ENCODE results near the gene TCAF1.
"Not testable (repeated sequence)": the region's sequence is repeated elsewhere in the genome, so short reads cannot be mapped to it uniquely, and the experiment has no call there.

Gene TCAF1

DNA sequence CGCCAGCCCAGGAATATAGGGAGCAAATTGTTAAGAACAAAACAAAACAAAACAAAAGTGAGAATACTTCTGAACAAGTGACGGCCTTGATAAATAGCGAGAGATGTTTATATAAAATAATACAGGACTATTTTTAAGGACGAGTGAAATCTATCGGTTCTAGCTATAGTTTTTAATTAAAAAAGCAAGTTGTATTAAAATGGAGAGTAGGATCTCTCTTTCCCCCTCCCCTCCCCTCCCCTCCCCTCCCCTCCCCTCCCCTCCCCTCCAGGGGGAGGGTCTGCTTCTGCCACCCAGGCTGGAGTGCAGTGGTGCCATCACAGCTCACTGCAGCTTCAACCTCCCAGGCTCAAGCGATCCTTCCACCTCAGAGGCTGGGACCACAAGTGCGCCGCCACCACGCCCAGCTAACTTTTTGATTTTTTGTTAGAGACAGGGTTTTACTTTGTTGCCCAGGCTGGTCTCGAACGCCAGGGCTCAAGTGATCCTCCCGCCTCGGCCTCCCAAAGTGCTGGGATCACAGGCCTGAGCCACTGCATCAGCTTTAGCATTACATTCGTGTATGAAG is 440 bp upstream of the TCAF1 start:
- no peak for DNase-seq (ENCODE audit: low read depth)

DNA sequence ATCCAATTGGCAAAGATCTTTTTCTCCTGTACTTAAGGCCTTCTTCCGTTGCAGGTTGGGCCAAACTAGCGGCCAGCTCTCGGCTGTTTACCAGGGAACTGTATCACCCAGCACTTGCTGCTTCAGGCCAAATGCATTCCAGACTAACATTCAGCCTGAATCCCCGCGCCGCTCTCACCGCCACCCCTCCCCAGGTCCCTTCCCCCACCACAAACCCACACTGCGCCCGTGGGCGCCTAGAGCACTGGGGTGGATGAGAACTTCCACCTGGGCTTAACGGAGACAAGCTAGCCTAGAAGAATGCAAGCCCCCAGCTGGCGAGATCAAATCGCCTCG is 676 bp downstream of the TCAF1 start:
- peak; percentile 7 for DNase-seq (ENCODE audit: low read depth)

DNA sequence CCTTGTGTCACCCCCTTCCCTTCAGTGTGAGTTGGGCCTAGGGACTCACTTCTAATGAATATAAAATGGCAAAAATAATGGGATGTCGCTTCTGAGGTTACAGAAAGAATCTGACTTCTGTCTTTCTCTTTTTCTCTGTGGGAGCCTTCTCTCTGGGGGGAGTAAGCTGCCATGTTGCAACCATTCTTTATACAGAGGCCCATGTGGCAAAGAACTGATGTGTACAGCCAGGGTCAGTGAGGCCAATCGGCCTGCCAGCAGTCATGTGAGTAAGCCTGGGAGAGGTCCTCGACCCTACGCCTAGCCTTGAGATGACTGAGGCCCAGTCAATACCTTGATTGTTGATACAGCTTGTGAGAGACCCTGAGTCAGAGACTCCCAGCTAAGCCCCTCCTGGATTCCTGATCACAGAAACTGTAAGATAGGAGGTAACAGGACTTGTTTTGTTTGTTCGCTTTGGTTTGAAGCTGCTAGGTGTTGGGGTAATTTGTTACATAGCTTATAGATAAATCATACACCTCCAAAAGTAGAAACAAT is 1.7 kb downstream of the TCAF1 start:
- DNase-seq (ENCODE audit: low read depth) = no peak

DNA sequence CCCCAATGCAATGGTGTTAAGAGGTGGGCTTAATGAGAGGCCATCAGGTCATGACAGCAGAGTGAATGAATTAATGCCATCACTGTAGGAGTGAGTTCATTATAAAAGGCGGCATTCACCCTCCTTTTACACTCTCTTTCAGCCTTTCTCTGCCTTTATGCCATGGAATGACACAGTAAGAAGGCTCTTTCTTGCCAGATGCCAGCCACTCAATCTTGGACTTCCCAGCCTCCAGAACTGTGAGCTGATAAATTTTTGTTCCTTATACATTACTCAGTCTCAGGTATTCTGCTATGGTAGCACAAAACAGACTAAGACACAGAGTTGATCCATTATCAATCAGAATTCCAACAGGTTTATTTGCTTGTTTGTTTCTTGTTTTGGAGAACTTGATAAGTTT is 3.2 kb downstream of the TCAF1 start:
- no peak for DNase-seq (ENCODE audit: low read depth)

GRCh38 chr7:143896667-143897066 is 5.3 kb downstream of the TCAF1 start:
- DNase-seq (ENCODE audit: low read depth) = no peak

DNA sequence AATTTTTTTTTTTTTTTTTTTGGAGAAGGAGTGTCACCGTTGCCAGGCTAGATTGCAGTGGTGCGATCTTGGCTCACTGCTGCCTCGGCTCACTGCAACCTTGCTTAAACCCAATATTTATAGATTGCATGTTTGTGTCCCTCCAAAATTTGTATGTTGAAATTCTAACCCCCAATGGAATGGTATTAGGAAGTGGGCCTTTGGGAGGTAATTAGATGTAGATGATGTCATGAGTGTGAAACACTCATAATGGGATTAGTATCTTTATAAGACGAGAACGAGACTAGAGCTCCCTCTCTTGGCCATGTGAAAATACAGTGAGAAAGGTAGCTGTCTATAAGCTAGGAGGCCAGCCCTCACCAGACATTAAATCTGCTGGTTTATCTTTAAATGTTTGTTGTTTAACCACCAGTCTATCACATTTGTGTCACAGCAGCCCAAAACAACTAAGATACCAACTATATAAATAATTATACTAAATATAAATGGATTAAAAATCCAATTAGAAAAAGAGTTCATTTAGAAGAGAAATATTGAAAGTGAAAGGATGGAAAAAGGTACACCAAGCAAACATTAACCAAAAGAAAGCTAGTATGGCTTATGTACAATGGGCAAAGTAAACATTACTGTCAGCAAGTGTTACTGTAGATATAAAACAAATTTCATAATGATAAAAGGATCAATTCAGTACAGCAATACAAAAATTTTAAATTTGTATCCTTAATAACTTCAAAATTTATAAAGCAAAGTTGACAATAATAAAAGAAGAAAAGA is 9.3 kb downstream of the TCAF1 start:
- DNase-seq (ENCODE audit: low read depth) = no peak

DNA sequence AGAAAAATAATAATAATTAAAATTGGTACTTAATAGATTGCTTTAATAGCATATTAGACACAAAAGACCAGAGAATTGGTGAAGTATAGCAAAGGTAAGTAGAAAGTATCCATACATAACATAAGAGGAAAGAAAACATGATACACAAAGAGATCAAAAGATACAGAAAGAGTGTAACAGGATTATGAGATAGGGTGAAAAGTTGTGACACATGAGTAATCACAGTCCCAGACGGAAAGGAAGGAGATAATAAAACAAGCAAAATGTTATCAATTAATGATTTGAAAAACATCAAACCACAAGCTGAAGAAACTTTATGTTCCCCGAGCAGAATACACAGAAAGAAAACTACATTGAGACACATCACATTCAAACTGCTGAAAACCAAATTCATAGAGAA is 10.5 kb downstream of the TCAF1 start:
- DNase-seq (ENCODE audit: low read depth) = no peak

- no peak for DNase-seq (ENCODE audit: low read depth)
These were observed 11.4 kb downstream of the TCAF1 start for GRCh38 chr7:143890558-143890957.

- DNase-seq (ENCODE audit: low read depth) = no peak
These were observed 12.9 kb downstream of the TCAF1 start for GRCh38 chr7:143889068-143889467.

DNA sequence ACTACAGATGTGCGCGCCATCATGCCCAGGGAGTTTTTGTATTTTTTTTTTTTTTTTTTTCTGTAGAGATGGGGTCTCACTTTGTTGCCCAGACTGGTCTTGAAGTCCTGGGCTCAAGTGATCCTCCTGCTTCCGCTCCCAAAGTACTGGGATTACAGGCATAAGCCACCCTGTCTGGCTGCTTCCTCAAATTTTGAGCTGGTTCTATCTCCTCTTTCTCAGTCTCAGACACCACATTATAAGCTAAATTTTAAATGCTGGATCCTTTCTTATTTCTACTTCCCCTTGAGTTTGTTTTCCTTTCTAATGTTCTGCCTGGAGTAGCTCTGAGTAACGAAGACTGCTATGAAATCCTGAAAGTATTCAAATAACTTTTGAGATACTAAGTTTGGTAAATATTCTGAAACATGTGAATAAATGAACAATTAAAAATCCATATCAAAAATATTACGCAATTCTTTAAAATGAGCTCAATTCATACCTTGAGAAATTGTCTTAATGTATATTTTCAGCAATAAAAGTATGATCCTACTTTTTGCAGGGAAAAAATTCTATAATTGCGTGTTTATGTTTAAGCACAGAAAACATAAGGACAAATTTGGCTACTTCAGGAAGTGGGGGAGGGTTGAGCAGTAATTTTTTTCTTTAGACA is 15.0 kb downstream of the TCAF1 start:
- DNase-seq (ENCODE audit: low read depth) = no peak

DNA sequence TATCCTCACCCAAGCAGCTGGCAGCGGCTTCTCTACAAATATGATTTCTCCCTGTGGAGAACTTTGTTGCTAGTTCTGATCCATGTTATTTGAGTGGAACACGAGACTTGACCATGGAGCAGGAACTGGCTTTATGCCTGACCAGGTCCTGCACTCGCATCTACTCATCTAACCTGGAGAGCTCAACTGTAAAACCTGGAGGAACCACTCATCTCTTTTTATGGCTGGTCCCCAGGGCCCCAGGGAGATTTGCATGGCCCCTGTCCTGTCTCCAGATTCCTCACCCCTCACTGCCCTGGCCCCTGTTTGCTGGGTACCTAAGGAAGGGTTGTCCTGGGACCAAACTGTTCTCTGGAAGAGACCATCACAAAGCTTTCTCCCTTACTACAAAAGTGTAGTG is 16.0 kb downstream of the TCAF1 start:
- no peak for DNase-seq (ENCODE audit: low read depth)

GRCh38 chr7:143884969-143885559 is 16.9 kb downstream of the TCAF1 start:
- DNase-seq (ENCODE audit: low read depth) = no peak

GRCh38 chr7:143884241-143884968 is 17.6 kb downstream of the TCAF1 start:
- no peak for DNase-seq (ENCODE audit: low read depth)

DNA sequence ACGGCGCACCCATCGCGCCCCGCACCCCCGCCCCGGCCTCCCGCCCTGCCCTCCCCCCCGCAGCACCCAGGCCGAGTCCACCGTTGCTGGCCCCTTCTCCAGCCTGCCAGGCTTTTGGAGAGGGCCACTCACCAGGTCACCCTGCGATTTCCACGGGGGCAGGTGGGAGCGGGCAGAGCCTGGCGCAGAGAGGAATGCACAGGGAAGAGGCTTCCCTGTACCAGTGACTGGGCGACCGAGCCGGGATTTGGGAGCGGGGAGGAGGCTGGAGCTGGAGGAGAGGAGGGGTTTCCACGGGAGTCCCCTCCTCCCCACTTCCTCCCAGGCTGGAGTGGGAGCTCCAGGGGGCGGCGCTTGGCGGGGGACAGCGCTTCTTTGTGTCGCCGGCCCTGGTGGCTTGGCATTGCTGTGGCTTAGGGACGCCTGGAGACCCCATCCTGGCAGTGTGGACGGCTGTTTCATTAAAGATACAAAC is 19.3 kb downstream of the TCAF1 start:
- DNase-seq (ENCODE audit: low read depth) = no peak

DNA sequence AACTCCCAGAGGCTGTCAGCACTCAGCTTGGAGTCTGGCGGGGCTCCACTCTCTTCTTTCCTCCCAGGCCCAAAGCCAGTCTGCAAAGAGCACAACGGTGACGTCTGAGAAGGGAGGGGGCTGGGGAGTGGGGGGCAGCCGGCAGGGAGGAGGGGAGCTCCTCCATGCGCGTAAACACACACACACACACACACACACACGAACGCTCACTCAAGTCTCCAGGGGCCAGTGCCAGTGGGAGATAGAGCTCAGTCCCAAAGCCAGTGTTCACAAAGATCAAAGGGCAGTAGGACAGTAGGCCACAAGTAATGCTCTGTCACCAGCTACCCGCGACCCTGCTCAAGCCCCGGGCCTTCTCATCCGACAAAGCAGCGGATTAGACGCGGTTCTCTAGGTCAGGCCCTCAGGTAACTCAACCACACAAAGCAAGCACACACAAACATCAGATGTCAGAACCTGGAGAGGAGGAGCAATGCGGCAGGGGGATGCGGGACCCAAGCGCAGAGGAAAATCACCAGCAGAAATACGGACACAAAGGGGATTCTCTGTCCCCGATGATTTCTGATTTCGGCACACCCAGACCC is 19.9 kb downstream of the TCAF1 start:
- no peak for DNase-seq (ENCODE audit: low read depth)

GRCh38 chr7:143878884-143879283 is 23.1 kb downstream of the TCAF1 start:
- DNase-seq (ENCODE audit: low read depth) = no peak

GRCh38 chr7:143877098-143877497 is 24.9 kb downstream of the TCAF1 start:
- DNase-seq (ENCODE audit: low read depth) = no peak

- no peak for DNase-seq (ENCODE audit: low read depth)
These were observed 25.8 kb downstream of the TCAF1 start for GRCh38 chr7:143876218-143876617.

- not testable (repeated sequence) for DNase-seq (ENCODE audit: low read depth)
These were observed 28.7 kb downstream of the TCAF1 start for GRCh38 chr7:143873242-143873641.

- DNase-seq (ENCODE audit: low read depth) = not testable (repeated sequence)
These were observed 30.4 kb downstream of the TCAF1 start for GRCh38 chr7:143871534-143871933.

- not testable (repeated sequence) for DNase-seq (ENCODE audit: low read depth)
These were observed 44.0 kb downstream of the TCAF1 start for GRCh38 chr7:143857994-143858393.

GRCh38 chr7:143855443-143855842 is 46.5 kb downstream of the TCAF1 start:
- not testable (repeated sequence) for DNase-seq (ENCODE audit: low read depth)

All from activated T-cell treated with anti-CD3 and anti-CD28 coated beads for 24 hours (primary cell).